Measurements from ENCODE around the gene IL18.
"Not testable (repeated sequence)": the region's sequence is repeated elsewhere in the genome, so short reads cannot be mapped to it uniquely, and the experiment has no call there.

Gene IL18

GRCh38 chr11:112115386-112115785, 48.5 kb downstream of the IL18 start:
- DNase-seq (ENCODE audit: low read depth): no peak

GRCh38 chr11:112114460-112114859, 49.4 kb downstream of the IL18 start:
- DNase-seq (ENCODE audit: low read depth): no peak

- DNase-seq (ENCODE audit: low read depth): peak; percentile 41
Measured at GRCh38 chr11:112113539-112114457, 50.1 kb downstream of the IL18 start.

- no peak for DNase-seq (ENCODE audit: low read depth)
Measured at GRCh38 chr11:112106070-112106469, 57.8 kb downstream of the IL18 start.

GRCh38 chr11:112103446-112103845, 60.4 kb downstream of the IL18 start:
- no peak for DNase-seq (ENCODE audit: low read depth)

GRCh38 chr11:112100462-112100861, 63.4 kb downstream of the IL18 start:
- no peak for DNase-seq (ENCODE audit: low read depth)

GRCh38 chr11:112097734-112098528, 66.0 kb downstream of the IL18 start:
- no peak for DNase-seq (ENCODE audit: low read depth)

- no peak for DNase-seq (ENCODE audit: low read depth)
Measured at GRCh38 chr11:112096194-112096593, 67.7 kb downstream of the IL18 start.

- not testable (repeated sequence) for DNase-seq (ENCODE audit: low read depth)
Measured at GRCh38 chr11:112095302-112095701, 68.6 kb downstream of the IL18 start.

All from stromal cell of bone marrow (primary cell).